ENCODE data around the gene MRPS15.
"Not testable (repeated sequence)": the region's sequence is repeated elsewhere in the genome, so short reads cannot be mapped to it uniquely, and the experiment has no call there.

MRPS15 gene

GRCh38 chr1:36463803-36464604 is at the start of gene MRPS15:
MRPS15 (minus strand) TSS chr1:36464384; CDS start chr1:36464275, 109 bp downstream.
- DNase-seq (ENCODE audit: low read depth), result peak; percentile 90

GRCh38 chr1:36512842-36513241 is 48.7 kb upstream of the MRPS15 start:
- DNase-seq (ENCODE audit: low read depth), result no peak

GRCh38 chr1:36511804-36512798 is 47.9 kb upstream of the MRPS15 start:
- DNase-seq (ENCODE audit: low read depth), result no peak

- DNase-seq (ENCODE audit: low read depth), result not testable (repeated sequence)
These were observed 47.0 kb upstream of the MRPS15 start for GRCh38 chr1:36511220-36511619.

GRCh38 chr1:36510418-36510817 is 46.2 kb upstream of the MRPS15 start:
- DNase-seq (ENCODE audit: low read depth), result no peak

- DNase-seq (ENCODE audit: low read depth), result no peak
These were observed 44.1 kb upstream of the MRPS15 start for GRCh38 chr1:36508257-36508656.

- no peak for DNase-seq (ENCODE audit: low read depth)
These were observed 42.2 kb upstream of the MRPS15 start for GRCh38 chr1:36506276-36506920.

GRCh38 chr1:36503733-36504132 is 39.5 kb upstream of the MRPS15 start:
- DNase-seq (ENCODE audit: low read depth), result no peak

GRCh38 chr1:36503159-36503558 is 39.0 kb upstream of the MRPS15 start:
- no peak for DNase-seq (ENCODE audit: low read depth)

- DNase-seq (ENCODE audit: low read depth), result no peak
These were observed 38.4 kb upstream of the MRPS15 start for GRCh38 chr1:36502616-36503015.

GRCh38 chr1:36501911-36502310 is 37.7 kb upstream of the MRPS15 start:
- DNase-seq (ENCODE audit: low read depth), result not testable (repeated sequence)

GRCh38 chr1:36497207-36497606 is 33.0 kb upstream of the MRPS15 start:
- DNase-seq (ENCODE audit: low read depth), result no peak

- DNase-seq (ENCODE audit: low read depth), result no peak
These were observed 30.8 kb upstream of the MRPS15 start for GRCh38 chr1:36494971-36495370.

GRCh38 chr1:36493524-36493923 is 29.3 kb upstream of the MRPS15 start:
- no peak for DNase-seq (ENCODE audit: low read depth)

- no peak for DNase-seq (ENCODE audit: low read depth)
These were observed 28.3 kb upstream of the MRPS15 start for GRCh38 chr1:36492491-36492890.

- not testable (repeated sequence) for DNase-seq (ENCODE audit: low read depth)
These were observed 25.3 kb upstream of the MRPS15 start for GRCh38 chr1:36489258-36490051.

GRCh38 chr1:36487906-36488305 is 23.7 kb upstream of the MRPS15 start:
- DNase-seq (ENCODE audit: low read depth), result no peak

GRCh38 chr1:36487336-36487725 is 23.1 kb upstream of the MRPS15 start:
- DNase-seq (ENCODE audit: low read depth), result not testable (repeated sequence)

- no peak for DNase-seq (ENCODE audit: low read depth)
These were observed 22.5 kb upstream of the MRPS15 start for GRCh38 chr1:36486439-36487335.

- DNase-seq (ENCODE audit: low read depth), result no peak
These were observed 21.9 kb upstream of the MRPS15 start for GRCh38 chr1:36486093-36486438.

- DNase-seq (ENCODE audit: low read depth), result no peak
These were observed 19.9 kb upstream of the MRPS15 start for GRCh38 chr1:36484099-36484498.

Data from stimulated activated CD8-positive, alpha-beta memory T cell treated with anti-CD3 and anti-CD28 coated beads, Interleukin-12 subunit alpha, Interleukin-12 subunit beta, amount 100 ng/mL, for 1 hour (primary cell).